Erythroblast (primary cell): ENCODE measurements around the gene ZNF516.

Experiments used
- DNase-seq, 2 experiments: peaks; one replicate each; lab custom pipeline; 2025; lab: John Stamatoyannopoulos, UW
- GATA1 ChIP-seq: IDR thresholded peaks from 2 replicates; pipeline ENCODE4 v1.6.1; 2011; ENCODE audit warnings: low read depth, mild to moderate bottlenecking, control low read depth, low read length, moderate library complexity
- POLR2A ChIP-seq: IDR thresholded peaks from 2 replicates; pipeline ENCODE4 v1.6.1; 2011; ENCODE audit warnings: mild to moderate bottlenecking, low read length

ZNF516 gene

GRCh38 chr18:76432274-76432755 lies 62.7 kb downstream of the ZNF516 start:
- TF ChIP-seq POLR2A (no peak), GATA1 (no peak)

GRCh38 chr18:76431437-76432273 lies 63.4 kb downstream of the ZNF516 start:
- TF ChIP-seq GATA1: no peak
- DNase-seq: no peak

More at GRCh38 chr18:76432274-76432755, 62.7 kb downstream of the ZNF516 start:
- no peak for DNase-seq

GRCh38 chr18:76430636-76431035 lies 64.4 kb downstream of the ZNF516 start:
- TF ChIP-seq GATA1 (no peak), POLR2A (no peak)
- no peak for DNase-seq

- TF ChIP-seq POLR2A (no peak), GATA1 (no peak)
- DNase-seq: no peak
Measured at GRCh38 chr18:76429262-76430126, 65.5 kb downstream of the ZNF516 start.

DNA sequence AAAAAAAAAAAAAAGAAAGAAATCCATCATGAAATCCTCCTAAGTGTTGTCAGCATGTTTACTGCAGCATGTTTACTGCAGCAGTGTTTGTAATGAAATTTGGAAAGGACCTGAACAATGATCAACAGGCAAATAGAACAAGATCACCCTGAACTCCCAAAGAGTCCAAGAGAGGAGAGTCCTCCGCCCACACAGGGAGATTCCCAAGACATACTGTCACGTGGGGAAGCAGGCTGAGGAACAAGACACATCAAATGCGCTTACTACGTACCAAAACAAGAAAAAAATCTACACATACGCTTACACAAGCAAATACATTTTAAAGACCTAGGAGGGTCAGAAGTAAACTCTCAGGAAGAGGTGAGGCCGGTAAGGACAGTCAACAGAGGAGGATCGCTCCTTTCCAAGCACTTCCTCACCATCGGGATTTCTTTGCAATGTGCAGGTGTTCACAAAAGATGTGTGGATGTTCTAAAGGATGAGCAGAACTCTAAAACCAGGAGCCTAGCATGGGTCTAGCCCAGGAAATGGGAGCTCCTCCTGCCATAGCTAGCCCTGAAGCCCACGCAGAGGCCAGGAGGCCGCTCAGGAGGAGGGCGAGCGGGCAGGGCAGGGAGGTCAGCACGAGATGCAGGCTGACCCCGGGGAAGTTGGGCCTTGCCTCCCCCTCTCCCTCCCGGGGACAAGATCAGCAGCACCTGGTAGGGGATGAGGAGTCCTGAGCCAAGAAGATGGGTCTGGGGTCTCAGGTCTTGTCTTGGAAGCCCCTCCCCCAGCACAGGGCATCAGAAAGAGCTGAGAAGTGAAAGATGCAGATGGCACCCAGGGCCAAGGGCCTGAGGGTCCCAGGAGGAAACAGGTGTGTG lies 66.4 kb downstream of the ZNF516 start:
- no peak for TF ChIP-seq GATA1
- no peak for TF ChIP-seq POLR2A
- no peak for DNase-seq

DNA sequence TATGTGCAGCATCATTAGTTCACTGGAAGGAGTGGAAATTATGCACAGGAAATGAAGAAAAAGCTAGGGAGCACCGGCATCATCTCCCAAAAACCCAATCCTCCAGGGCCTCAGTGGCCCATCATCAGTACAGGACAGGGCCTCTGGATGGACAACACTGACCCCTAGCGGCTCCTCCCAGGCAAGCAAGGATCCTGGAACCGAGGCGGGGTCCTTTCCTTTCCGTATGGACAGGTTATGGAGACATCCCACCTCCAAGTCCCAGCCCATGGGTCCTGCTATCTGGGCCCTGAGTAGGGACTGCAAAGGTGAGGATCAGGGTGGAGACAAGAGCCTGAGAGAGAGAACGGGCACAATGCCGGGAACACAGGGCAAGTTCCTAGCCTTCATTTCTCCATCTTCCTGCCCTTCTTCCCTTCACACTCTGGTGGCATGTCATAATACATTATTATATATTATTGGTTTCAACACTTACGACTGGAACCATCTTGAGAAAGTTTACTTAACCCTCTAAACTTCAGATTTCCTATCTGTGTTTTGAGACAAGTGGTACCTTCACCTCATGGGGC lies 68.2 kb downstream of the ZNF516 start:
- DNase-seq: peak; percentile 29 to 54

DNA sequence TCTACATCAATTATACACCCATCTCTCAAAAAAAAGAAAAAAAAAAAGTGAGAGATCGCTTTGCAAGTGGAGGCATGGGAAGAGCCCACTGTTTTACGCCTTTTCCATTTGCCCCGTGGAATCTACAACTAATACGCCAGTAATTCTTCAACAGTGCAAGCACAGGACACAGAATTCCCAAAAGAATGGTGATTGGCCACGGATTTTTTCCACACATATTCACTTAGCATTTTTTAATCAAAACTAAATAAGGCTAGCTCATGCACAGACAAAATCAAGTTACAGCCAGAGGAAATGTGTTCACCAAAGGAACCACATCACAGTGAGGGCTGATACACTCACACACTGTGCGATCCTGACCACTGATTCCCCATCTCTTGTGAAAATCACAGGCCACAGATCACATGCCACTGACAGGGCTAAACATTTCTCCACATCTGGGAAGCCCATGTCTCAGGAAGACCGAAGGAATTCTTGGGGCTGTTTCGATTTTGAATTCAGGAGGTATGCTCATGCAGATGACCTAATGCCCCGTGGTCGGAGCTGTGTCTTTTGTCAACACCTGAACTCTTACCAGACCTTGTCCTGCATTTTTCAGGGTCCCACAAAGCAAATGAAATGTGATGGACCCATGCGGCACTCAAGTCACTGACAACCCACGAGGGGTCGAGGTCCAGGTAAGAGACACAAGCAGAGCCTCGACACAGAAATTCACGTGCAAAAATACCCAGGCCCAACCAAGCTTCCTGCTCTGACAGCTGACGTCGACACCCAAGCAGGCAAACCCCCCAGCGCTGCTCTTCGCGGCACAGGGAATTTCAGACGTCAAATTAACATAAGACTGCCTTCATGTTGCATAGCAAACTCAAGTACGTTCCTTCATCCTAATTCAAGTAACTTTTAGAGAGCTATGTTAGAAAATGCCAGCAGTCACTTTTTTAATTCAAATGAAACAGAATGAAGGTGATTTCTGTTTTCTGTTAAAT lies 69.6 kb downstream of the ZNF516 start:
- no peak for DNase-seq
- TF ChIP-seq POLR2A: no peak
- TF ChIP-seq GATA1: no peak

More for the DNA sequence above, 68.2 kb downstream of the ZNF516 start:
- TF ChIP-seq POLR2A: no peak
- no peak for TF ChIP-seq GATA1

DNA sequence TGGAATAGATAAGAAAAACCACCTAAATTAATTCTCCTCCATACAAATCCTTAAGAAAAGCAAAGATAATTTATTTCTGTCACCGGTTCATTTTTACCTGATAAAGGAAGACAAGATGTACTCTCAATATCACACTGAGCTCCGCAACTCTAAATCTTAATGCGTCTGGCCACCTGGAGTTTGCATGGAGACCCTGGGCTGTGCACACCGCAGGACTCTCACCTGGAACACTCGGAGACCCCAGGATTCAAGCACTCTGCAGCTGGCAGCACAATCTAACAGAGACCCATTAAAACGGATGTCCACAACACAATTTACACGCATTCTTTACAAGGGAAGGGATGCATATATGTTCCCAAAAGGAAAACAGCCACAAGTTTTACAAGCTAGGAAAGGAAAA lies 72.2 kb downstream of the ZNF516 start:
- no peak for DNase-seq
- TF ChIP-seq POLR2A (no peak), GATA1 (no peak)

DNA sequence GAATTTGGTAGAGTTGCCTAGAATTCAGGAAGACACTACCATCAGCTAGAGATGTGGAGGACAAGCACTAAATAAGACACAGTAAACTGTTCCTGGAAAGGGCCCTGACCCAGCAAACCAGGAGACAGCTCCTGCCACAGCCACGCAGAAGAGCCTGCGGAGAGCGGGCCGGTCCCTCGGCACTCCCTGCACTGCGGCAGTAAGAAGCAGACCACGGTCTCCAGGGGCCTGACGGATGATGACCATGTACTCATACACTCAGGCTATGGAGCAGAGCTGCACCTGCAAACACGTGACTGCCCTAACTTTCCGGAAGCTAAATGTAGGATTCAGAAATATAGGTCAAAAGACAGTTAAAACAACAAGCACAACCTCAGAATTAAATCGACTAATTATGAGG lies 72.9 kb downstream of the ZNF516 start:
- DNase-seq: no peak
- no peak for TF ChIP-seq GATA1
- TF ChIP-seq POLR2A: no peak

DNA sequence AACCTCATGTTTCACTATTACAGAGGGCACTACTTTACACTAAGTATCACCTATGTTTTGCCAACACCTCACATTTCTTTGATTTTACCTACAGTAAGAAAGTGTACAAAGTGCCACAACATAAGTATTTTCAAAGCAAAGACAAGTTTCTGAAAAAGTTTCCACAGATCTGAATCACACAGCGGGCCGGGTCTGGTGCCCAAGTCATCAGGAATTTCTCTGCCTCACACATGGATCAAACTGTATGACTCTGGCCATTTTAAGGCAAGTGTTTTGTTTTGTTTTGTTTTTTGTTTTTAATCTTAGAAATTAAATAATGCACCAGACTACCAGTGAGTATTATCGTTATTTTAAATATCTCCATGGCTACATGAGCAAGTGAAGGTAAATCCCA lies 73.4 kb downstream of the ZNF516 start:
- TF ChIP-seq GATA1 (no peak), POLR2A (no peak)
- no peak for DNase-seq

DNA sequence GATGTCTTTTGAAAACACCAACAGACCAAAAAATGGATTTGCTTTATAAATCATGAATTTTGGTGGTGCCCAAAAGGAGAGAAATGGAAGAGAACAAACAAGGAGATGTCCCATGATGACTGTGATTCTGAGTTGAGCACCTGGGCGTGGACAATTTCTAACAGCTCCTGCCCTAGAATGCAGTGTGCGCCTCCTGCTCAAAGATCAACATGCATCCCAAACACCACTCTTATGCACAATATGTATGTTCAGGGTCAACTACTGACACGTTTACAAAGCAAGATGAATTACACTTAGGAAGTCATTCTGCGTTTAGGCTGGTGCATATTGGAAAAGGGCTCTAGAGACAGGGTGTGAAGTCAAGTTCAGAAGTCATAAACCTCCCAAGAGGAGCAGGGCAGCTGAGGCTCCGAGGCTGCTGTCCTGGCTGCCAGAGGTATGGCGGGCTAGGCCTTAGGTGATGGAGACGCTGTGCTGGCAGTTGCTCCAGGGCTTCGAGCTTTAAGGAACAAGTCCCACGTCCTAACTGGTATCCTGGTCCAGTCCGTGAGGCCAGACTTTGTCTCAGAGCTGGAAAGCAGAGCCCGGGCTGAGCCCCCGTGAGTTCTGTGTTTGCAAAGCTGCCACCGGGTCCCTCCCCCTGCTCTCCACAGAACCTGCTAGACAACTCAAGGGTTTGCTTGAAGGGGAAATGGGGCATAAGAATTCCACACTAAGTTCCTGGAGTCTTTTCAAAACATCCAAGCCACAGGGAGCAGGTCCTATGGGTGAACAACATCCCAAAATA lies 74.0 kb downstream of the ZNF516 start:
- no peak for DNase-seq
- TF ChIP-seq POLR2A: no peak
- TF ChIP-seq GATA1: no peak

DNA sequence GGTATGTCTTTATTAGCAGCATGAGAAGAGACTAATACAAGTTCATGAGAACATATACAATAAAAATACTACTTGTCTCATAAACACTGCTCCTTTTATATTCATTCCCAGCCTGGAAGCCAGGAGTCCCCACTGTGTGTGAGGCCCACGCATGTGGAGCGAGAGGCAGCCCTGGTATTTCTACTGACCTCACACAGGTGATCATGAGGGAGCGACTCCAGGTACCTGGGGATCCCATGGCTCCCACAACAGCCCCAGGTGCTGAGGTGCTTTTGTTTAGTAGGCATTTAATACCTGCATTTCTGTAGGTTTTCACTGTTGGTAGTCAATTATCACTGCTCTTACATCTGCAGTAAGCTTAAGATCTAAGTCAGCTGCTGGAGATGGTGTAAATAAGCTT lies 75.2 kb downstream of the ZNF516 start:
- DNase-seq: no peak
- TF ChIP-seq GATA1: no peak
- no peak for TF ChIP-seq POLR2A

- TF ChIP-seq POLR2A: no peak
- TF ChIP-seq GATA1: no peak
- no peak for DNase-seq
Measured at GRCh38 chr18:76416911-76417310, 78.1 kb downstream of the ZNF516 start.
